ENCODE results near the gene AAK1. TPM values are rescaled to one million over a fixed set of nuclear protein-coding genes. Genes with fewer than 3 reads are reported as not detected.
A peak's percentile ranks its signal among the peaks of the same experiment; 100 is the strongest.

The AAK1 gene
- total RNA-seq, 4 donors from 2014 or later: 44.3 to 85.0 (median 60.3) TPM

GRCh38 chr2:69437751-69438154 is 205.8 kb downstream of the AAK1 start:
- Histone ChIP-seq H3K27me3 (no peaks in the 10 kb centered on the region), H3K36me3 (no peaks in the 10 kb centered on the region), H3K9me3 (no peaks in the 10 kb centered on the region), H3K4me3 (peak overlapping the region; percentile 64 to 87 (median 78)), H3K27ac (peak overlapping the region; percentile 92 to 97 (median 94)), H3K4me1 (peaks cover 0 to 24% (median 0%) of the 10 kb centered on the region in 4 donors)
- TF ChIP-seq POLR2A (IDR thresholded peaks at IDR 0.05): no peak
- TF ChIP-seq CTCF (IDR thresholded peaks at IDR 0.05): no peak
- DNase-seq: peak in 2 of 3 donors; percentile 18 to 57

GRCh38 chr2:69436938-69437750 is 206.4 kb downstream of the AAK1 start, which contains the start of gene NFU1:
Gene NFU1 (minus strand): TSS chr2:69437435. CDS start chr2:69437422, 13 bp downstream.
- peak within 1 kb of the TSS; percentile 64 to 87 (median 78) for H3K4me3 ChIP-seq
- no peaks in the 10 kb centered on the region for H3K9me3 ChIP-seq
- H3K27ac ChIP-seq: peak within 1 kb of the TSS; percentile 92 to 97 (median 94)
- H3K27me3 ChIP-seq: no peaks in the 10 kb centered on the region
- peak; percentile 88 to 95 (median 91) for DNase-seq
- H3K36me3 ChIP-seq: no peaks in the 10 kb centered on the region
- H3K4me1 ChIP-seq: peaks cover 0 to 24% (median 0%) of the 10 kb centered on the region in 4 donors
- peak; percentile 61 to 63 for TF ChIP-seq POLR2A (IDR thresholded peaks at IDR 0.05)
- peak; percentile 54 to 71 (median 60) for TF ChIP-seq CTCF (IDR thresholded peaks at IDR 0.05)

- no peak for TF ChIP-seq CTCF (IDR thresholded peaks at IDR 0.05)
- TF ChIP-seq POLR2A (IDR thresholded peaks at IDR 0.05): no peak
- no peaks in the 10 kb centered on the region for H3K36me3 ChIP-seq
- peaks cover 0 to 24% (median 0%) of the 10 kb centered on the region in 4 donors for H3K4me1 ChIP-seq
- H3K27ac ChIP-seq: peak overlapping the region; percentile 92 to 97 (median 94)
- no peak for DNase-seq
- peak overlapping the region; percentile 64 to 87 (median 78) for H3K4me3 ChIP-seq
- no peaks in the 10 kb centered on the region for H3K27me3 ChIP-seq
- H3K9me3 ChIP-seq: no peaks in the 10 kb centered on the region
Measured at GRCh38 chr2:69436596-69436937, 207.0 kb downstream of the AAK1 start.

GRCh38 chr2:69434753-69435152 is 208.8 kb downstream of the AAK1 start:
- no peak overlapping the region for H3K27ac ChIP-seq
- no peaks in the 10 kb centered on the region for H3K27me3 ChIP-seq
- peaks cover 0 to 24% (median 0%) of the 10 kb centered on the region in 4 donors for H3K4me1 ChIP-seq
- H3K4me3 ChIP-seq: no peak overlapping the region
- peaks cover 0 to 16% (median 0%) of the 10 kb centered on the region in 3 donors for H3K36me3 ChIP-seq
- DNase-seq: no peak
- no peak for TF ChIP-seq POLR2A (IDR thresholded peaks at IDR 0.05)
- TF ChIP-seq CTCF (IDR thresholded peaks at IDR 0.05): no peak
- no peaks in the 10 kb centered on the region for H3K9me3 ChIP-seq

GRCh38 chr2:69429491-69430183 is 213.9 kb downstream of the AAK1 start:
- Histone ChIP-seq H3K27ac (no peak overlapping the region), H3K4me1 (peaks cover 0 to 4% (median 0%) of the 10 kb centered on the region in 4 donors), H3K36me3 (peaks cover 0 to 57% (median 4%) of the 10 kb centered on the region in 3 donors), H3K9me3 (no peaks in the 10 kb centered on the region), H3K27me3 (no peaks in the 10 kb centered on the region), H3K4me3 (no peak overlapping the region)
- DNase-seq: no peak
- no peak for TF ChIP-seq POLR2A (IDR thresholded peaks at IDR 0.05)
- TF ChIP-seq CTCF (IDR thresholded peaks at IDR 0.05): no peak
